22Rv1 (cell line): ENCODE results near the gene USP24.

ENCODE experiments used
- CTCF ChIP-seq: fragments of 450-650 bp; IDR thresholded peaks from 2 replicates; pipeline ENCODE4 v1.5.1; 2017; ENCODE audit warnings: mild to moderate bottlenecking
- ZFX ChIP-seq: fragments of 450-650 bp; IDR thresholded peaks from 2 replicates; pipeline ENCODE4 v1.6.1; 2017; ENCODE audit warnings: antibody characterized with exemption, borderline replicate concordance

GRCh38 chr1:55041613-55042012 is 173.6 kb downstream of the USP24 start:
- no peak for TF ChIP-seq CTCF
- no peak for TF ChIP-seq ZFX
